ENCODE data around the gene AP3S2.

AP3S2 gene

DNA sequence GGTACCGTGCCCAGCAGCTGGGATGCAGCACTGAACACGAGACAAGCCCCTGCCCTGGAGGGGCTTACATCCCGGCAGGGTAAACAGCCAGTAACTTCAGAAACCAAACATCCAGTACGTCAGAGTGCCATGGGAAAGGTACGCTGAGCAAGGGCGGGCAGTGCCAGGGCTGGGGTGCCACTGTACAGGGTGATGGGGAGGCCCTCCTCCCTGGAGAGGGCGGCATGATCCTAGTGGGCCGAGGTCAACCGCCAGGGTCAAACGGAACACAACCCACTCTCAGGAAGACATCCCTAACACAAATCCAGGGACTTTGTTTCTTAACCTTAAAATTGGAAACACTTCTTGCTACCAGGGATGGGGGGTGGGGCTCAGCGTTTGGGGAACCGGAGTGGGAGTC lies 63.2 kb downstream of the AP3S2 start:
- DNase-seq, result no peak

DNA sequence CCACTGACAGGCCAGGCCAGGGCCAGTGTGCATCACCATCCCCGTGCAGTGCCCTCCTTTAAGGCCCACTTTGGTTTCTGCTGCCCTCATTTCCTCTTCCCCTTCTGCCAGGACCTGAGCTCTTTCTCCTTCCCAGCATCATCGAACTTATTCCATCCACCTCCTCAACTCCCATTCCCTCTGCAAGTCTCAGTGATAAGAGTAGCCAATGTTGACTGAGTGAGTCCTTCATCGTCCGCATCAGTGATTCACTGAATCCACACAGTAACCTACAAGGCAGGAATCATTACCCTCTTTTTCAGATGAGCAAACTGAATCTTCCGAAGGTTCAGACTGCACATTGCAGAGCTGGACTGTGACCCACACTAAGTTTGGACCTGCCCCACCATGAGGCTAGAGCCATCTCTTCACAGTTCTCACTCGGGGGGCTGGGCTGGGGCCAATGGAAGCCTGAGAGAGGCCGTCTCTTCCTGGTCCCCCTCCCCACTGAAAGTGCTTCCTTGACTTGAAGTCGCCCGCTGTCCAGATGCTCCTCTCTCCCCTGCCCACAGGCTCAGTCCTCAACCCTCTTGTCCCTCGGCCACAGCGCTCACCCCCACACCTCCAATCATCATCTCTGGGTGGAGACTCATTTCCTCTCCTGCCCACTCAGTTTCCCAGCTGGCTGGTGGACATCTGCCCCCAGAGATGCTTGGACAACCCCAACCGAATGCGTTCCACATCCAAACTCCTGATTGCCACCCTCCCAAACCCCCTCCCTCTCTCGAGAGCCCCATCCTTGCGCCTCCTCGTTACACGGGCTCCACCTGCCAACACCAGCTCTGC lies 64.0 kb downstream of the AP3S2 start:
- no peak for DNase-seq

DNA sequence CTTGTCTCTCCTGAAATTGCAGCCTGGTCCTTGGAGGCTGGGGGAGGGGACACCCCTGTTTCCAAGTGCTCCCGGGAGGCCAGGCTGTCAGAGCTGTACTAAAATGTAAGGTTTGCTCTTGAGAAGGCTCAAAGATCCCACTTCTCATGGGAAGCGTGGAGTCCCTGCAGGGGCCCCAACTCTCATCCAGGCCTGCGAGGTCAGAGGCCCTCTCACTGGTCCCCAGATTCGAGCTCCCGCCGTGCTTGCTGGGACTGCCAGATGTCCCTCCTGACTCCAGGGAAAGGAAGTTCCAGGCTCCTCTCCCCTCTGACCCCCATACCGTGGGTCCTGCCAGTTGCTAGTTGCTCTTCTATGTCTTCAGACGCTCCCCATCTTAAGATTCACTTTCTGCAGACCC lies 64.6 kb downstream of the AP3S2 start:
- DNase-seq, result no peak

DNA sequence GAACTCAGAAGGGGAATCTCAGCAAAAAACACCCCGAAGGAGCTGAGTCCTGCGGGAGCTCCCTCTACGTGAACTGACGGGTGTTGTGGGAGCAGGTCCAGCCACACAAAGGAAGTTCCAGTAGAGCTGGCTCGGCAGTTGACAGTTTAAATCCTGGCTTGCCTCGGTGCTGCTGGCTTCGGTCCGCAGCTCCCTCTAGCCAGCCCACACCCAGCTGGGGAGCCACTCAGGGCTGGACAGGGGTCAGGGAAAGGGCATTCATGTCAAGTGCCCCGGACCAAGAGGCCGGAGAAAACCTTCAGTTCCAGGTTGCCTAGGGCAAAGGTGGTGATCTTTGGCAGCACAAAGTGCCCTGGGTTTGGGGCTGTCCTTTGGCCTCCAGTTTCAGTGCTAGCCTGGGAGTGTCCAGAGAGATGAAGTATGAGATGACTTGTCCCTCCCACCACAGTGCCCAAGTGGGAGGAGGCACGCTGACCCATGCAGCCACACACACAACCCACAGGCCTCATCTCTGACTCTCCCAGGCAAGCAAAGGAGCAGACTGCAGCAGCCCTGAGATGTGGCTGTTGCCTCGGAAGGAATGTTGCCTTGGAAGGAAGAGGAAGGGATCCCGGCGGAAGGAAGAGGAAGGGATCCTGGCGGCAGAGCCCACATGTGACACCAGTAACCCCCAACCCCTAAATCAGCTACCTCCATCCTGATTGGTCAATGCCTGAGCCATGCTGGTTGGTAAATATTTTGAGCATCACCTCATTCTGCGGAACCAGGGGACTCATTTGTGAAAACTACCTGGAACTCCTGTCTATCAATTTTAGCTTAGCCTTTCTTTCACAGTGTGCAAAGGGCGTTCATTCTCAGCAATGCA lies 65.3 kb downstream of the AP3S2 start:
- DNase-seq, result no peak

DNA sequence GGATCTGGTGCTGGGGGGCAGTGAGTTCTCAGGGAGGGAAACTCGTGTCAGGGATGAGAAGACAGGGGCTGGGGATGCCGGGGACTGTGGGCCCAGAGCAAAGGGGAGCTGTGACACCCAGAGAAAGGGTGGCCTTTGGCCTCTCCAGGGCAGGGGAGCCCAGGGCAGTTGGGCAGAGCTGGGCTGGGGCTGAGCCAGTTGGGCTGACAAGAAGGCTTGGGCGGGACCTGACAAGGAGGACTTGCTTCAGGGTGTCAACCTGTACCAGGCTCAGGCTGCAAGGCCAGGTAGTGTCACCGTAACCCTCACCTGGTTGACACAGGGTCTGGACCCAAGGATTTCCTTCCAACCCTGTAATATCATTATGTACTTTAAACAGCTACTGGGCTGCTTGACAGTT lies 66.0 kb downstream of the AP3S2 start:
- no peak for DNase-seq

DNA sequence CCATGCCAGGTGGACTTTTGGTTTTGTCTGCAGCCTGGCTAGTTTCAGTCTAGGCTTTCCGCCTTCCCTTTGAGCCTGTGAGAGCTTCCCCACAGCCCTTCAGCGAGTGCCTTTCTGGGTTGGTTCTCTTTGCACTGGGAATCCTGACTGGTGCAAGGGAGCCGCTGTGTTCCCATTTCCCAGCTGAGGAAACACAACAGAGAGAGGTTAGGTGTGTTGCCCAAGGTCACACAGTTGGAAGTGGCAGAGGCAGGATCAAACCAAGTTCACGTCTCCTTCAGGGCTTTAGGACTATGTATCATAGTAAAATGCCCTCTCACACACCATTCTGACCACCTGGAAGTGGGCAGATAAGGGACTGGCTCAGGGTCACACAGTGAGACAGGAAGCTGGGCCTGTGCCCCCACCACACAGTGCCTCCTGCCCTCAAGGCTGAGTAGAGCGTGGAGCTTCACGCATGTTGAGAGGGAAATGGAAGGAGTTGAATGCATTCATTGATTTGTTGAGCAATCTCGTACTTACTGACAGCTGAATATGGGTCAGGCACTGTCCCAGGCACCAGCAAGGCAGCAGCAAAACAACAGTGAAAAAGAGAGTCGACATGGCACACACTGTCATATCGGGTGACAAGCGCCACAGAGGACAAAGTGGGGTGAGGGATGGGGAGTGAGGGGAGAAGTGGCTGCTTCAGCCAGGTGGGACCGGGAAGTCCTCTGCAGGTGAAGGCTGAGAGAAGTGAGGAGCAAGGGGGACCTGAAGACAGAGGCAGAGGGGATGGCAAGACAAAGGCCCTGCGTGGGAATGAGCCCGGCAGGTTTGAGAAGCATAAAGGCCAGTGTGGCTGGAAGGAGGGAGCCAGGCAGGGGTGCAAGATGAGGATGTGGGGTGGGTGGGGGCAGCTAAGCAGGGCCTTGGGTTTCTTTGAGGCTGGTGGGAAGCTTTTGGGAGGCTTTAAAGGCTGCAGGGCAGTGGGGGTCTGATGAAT lies 66.8 kb downstream of the AP3S2 start:
- DNase-seq, result no peak

DNA sequence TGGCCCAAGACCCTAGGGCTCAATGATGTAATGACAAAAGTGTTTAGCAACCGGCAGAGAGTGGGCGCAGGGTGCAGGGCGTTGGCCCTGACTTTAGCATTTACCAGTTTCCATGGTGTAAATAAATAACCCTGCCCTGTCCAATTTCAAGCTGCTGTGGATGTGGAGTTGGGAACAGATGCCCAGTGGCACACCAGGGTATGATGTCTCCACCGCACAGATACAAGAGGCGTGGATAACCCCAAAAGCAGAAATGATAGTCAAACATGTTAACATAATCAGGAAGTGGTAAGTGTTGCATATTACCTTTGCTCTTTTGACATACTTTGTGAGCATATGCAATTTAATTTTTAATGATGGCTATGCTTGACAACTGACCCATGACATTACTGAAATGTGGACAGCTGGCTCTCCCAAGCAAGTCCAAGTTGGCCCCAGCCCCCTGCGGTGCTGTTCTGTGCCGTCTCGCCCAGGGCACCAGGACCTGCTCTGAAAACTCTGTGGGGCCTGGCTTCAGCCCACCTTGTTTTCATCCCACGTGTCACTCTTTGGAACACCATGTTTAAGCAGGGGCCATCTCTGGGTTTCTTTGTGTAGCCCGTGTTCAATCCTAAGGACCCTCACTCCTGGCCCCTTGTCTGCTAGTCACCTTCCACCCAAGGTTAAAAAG lies 68.4 kb downstream of the AP3S2 start:
- no peak for DNase-seq

DNA sequence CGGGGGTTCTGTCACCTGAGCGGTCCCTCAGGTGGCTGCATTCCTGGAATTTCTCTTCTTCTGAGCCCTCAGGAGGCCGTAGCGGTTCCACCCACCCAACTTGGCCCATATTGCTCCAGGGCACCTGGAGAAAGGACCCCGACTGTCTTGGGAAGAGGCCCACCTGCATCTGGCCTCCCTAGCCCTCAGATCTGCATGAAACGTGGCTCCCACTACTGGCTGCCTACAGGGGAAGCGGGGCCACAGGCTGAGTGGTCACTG lies 69.3 kb downstream of the AP3S2 start:
- no peak for DNase-seq

DNA sequence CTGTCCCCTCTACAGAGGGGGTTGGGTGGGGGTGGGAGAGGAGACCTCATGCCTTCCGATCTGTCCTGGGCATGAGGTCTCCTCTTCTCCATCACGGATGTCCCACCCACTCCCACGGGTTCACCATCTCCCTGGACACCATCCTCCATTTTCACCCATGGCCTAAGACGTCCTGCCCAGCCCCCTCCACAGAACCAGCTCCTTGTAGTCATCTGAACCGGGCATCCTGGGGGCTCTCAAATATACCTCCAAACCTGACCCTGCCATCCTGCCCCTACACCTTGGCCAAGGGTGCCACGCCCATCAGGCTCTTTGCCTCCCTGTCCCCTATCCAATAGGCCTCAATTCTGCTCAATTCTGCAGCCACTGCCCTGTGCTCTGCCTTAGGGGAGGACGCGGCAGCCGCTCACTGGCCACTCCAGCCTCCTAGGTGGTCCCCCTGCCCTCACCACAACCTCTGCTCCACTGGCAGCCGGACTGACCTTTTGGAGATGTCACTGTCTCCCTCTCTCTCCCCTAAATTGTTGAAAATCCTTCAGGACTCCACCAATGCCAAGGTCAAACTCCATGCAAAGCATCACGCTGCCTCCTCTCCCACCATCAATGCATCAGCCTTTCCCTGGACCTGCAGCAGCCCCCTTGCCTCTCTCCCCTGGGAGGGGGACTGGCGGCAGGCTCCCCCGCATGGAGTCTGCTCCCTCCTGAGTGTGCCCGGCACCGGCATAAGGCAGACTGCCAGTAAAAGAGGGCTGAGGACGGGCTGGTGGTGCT lies 69.8 kb downstream of the AP3S2 start:
- no peak for DNase-seq

DNA sequence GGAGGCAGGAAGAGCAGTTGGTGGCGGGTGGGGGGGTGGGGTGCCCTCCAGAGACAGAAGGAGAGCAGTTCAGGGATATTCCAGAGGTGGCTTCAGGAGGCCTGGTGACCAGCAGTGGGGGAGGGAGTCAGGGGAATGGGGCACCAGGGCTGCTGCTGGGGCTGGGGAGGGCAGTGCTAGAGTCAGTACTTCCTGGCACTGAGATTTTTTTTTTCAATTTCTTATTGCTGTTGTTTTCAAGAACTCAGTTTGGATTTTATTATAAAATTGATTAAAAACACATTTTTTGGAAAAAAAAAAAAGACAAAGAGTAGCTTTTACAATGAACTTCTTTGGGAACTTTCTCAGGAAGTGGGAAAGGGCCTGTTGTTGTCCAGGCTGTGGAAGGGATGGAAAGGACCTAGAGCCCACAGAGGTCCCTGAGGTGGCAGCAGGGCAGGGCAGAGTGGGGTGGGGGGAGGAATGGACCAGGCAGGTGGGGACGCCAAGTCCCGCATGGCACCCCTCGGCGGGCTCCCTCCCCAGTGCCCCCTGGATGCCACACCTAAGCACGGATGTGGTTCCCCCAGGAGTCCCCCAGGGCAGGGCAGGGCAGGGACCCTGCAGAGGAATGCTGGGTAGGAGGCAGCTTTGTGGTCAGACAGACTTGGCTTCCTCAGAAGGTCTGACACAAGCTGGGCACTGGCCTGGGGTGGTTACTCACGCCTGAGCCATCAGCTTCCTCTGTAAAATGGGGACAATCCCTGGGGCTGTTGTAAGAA lies 70.7 kb downstream of the AP3S2 start:
- no peak for DNase-seq

DNA sequence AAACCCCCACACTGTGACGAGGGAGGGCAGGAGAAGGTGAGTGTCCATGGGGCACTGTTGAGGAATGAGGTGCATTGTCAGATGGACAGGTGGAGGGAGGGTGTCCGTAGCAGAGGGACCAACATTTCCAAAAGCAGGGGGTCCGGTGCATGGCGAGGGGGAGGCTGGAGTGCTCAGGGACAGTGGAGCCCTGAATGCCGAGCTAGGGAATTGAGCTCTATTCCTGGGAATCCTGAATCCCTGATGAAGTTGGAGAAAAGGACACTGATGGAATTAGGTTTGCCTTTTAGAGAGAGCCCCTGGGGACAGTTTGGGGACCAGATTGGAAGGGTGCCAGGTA lies 71.2 kb downstream of the AP3S2 start:
- DNase-seq, result no peak

DNA sequence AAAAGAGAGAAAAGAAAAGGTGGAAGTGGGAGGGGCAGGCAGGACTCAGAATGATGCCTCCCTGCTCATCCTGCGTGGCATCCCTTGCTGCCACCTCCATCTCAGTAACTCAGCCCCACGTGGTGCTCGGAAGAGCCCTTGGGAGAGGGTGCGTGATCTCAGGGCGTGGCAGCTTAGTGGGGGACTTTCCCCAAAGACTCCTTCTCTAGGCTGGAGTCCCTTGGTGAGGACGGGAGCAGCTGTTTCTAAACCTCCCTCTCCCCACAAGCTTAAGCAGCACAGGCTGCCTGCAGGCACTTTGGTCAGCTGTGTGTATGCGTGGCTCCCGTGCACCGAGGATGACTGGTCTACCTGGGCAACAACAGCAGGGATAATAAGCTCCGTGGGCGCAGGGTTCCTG lies 71.8 kb downstream of the AP3S2 start:
- no peak for DNase-seq

DNA sequence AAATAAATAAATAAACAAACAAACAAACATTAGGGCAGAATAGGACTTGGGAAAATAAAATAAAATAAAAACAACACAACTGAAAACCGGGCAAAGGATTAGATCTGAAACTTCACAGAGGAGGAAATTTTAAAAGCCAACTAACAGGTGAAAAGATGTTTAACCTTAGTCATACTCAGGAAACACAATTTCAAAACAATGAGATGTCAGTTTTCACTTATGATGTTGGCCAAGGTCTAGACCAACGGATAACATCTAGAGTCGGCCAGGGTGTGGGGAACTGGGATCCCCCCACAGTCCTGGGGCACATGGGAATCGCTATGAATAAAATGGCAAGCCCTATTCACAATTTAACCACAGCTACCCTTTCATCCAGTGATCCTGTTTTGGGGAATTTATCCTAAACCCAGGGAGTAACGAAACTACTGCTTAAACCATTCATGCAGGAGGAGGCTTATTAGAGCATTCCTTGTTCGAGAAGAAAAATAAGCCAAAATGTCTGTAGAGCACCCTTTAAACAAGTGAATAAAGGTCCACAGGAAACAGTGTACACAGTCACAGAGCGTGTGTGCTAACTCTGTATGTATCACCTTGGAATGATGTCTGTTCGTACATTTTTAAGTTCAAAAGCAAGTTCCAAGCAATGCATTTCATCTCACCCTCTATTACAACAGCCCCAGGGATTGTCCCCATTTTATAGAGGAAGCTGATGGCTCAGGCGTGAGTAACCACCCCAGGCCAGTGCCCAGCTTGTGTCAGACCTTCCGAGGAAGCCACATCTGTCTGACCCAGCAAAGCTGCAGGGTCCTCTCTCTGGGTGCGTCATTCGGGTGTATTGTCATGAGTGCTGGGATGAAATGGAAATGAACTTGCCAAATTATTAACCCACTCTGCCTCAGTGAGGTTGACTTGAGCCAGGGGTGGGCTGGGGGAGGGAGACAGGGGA lies 72.9 kb downstream of the AP3S2 start:
- DNase-seq, result no peak

DNA sequence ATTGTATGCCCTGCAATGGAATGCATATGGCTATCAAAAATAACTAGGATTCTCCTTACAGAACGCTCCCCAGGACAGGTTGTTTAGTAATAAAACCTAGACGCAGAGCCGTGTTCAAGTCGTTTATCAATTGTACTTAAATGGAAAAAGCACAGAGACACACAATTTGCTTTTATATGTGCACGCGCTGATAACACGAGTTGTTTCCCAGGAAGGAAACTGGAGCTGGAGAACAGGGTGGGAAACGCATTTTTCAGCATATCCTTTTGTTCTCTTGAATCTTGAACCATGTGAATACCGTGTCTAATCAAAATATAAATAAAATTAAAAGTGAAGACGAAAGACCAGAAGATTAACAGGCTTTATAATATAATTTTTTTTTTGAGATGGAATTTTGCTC lies 75.5 kb downstream of the AP3S2 start:
- DNase-seq, result no peak

DNA sequence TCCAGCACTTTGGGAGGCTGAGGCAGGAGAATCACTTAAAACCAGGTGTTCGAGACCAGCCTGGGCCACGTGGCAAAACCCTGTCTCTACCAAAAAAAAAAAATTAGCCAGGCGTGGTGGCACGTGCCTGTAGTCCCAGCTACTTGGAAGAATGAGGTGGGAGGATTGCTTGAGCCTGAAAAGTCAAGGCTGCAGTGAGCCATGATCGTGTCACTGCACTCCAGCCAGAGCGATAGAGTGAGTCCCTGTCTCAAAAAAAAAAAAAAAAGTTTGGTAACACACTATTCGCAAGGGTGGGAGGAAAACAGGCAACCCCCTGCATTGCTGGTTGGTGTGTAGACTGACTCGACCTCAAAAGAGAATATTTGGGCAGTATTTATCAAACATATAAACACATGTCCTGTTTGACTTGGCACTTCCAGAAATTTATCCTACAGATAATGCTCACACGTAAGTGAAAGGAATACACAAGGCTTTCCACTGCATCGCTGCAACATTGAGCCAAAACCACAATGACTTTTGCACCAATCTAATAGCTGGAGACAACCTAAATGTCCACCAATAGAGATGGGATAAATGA lies 76.0 kb downstream of the AP3S2 start:
- no peak for DNase-seq

DNA sequence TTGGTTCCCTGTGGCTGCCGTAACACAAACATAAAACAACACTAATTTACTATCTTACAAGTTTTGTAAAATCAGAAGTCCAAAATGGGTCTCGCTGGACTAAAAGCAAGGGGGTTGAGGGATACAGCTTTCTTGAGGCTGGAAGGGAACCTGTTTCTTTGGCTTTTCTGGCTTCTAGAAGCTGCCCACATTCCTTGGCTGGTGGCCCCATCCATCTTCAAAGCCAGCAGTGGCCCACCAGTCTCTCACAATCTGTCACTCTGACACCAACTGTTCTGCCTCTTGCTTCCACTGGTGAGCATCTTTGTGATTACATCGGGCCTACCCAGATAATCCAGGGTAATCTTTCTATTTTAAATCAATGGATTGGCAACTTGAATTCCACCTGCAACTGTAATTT lies 78.0 kb downstream of the AP3S2 start:
- DNase-seq, result no peak

DNA sequence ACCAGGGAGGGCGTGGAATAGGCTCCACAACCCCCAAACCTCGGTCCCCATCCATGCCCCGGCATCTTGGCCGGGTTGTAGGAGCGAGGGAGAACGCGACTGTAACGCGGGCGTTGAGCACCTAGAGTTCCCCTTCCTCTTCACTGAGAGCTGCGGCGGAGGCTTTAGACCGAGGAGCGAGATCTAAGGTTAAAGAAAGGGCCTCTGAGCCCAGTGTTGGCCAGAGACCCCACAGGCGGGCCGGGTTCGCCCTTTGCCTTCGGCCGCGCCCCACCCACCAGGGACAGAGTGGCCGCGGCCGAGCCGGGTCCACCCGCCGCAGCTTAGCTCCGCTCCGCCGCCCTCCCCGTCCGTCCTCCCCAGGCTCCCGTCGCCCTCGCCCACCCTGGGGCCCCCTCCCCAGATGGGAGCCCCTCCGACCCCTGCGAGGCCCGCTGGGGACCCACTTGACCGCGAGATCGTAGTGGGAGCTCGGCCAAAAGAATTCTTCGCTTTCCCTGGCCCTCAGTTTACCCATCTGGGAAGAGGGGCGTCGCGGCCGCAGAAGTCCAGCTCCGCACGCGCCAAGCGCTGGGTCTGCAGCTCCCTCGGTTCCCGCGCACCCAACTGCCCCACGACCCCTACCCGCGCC lies 79.6 kb downstream of the AP3S2 start:
- DNase-seq, result no peak

DNA sequence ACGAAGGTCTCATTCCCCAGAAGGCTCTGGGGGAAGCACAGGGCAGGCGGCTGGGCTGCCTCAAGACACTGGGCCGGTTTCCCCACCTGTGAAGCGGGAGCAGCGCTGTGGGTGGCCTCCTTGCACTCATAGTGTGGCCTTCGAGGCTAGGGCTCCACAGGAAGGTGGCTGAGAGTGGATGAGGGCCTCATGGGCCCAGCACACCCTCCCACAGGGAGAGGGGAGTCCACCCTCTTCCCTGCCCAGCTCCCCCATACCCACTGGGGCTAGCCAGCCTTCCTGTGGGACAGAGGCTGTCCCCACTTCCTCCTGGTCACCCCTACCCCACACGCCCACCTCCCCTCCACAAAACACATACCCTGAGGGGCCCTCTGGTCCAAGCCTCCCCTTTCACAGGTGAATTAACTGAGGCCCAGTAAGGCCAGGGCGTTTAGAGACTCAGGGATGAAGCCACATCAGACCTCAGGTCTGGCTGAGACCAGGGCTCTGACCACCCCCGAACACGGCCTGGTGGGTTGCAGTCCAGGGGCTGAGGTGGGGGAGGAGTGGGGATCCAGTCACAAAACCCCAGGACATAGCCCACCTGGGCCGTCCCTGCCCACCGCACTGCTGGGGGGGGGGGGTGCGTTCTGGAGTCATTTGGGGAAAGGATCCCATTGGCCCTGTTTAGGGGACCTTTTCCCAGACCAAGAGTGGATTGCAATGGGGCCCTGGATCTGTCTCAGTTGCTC lies 80.2 kb downstream of the AP3S2 start:
- no peak for DNase-seq
